Gastrocnemius medialis (tissue), 4 donors: ENCODE results near the gene AFF1. TPM values are rescaled to one million over a fixed set of nuclear protein-coding genes. Genes with fewer than 3 reads are reported as not detected.

Source experiments
- ATAC-seq, 2 donors: fragments of 150-250 bp; one replicate each; pipeline ENCODE4 v1.9.1; 2016
- DNase-seq, 2 donors: peaks; one replicate each; pipeline ENCODE4 v3.0.0-alpha.2; 2019
- H3K27ac ChIP-seq, 4 donors: fragments of 200-600 bp; sonication (generic); 1 replicate in 1 of 4; 2 replicates in 3 of 4; pipeline ENCODE4 v1.5.1; 2016 to 2018; ENCODE audit warnings: mild to moderate bottlenecking in 2 of 4, moderate library complexity in 1 of 4
- H3K27me3 ChIP-seq, 3 donors: fragments of 200-600 bp; sonication (generic) in 2 of 3; 1 replicate in 1 of 3; 2 replicates in 2 of 3; pipeline versions ENCODE4 v1.5.1 to v1.6.0; 2016 to 2019; ENCODE audit warnings: mild to moderate bottlenecking in 1 of 3, moderate library complexity in 1 of 3
- H3K36me3 ChIP-seq, 2 donors: fragments of 200-600 bp; sonication (generic) in 1 of 2; one replicate each; pipeline ENCODE4 v1.5.1; 2017 to 2018
- H3K4me1 ChIP-seq, 2 donors: fragments of 200-600 bp; sonication (generic) in 1 of 2; one replicate each; pipeline ENCODE4 v1.5.1; 2016 to 2017; ENCODE audit warnings: mild to moderate bottlenecking in 2 of 2
- H3K4me3 ChIP-seq, 4 donors: fragments of 200-600 bp; sonication (generic) in 3 of 4; 1 replicate in 1 of 4; 2 replicates in 3 of 4; pipeline ENCODE4 v1.5.1; 2016 to 2019; ENCODE audit warnings: mild to moderate bottlenecking in 2 of 4
- H3K9me3 ChIP-seq, 3 donors: fragments of 200-600 bp; sonication (generic) in 2 of 3; 1 replicate in 1 of 3; 2 replicates in 2 of 3; pipeline ENCODE4 v1.5.1; 2016 to 2019
- POLR2A ChIP-seq, 2 donors: fragments of 450-650 bp; IDR thresholded peaks; one replicate each; pipeline ENCODE4 v1.6.1; 2017; ENCODE audit warnings: antibody characterized with exemption in 2 of 2, mild to moderate bottlenecking in 2 of 2, moderate library complexity in 2 of 2
- in situ Hi-C, 4 donors: fragments of 200-750 bp; cut with MboI; loops; one replicate each; pipeline versions ENCODE4 v1.15.0 to v1.8.0; 2017; ENCODE audit warnings: low sequenced_read_pairs in 4 of 4
- intact Hi-C: fragments of 100-400 bp; cut with DNase I; formaldehyde crosslinking; loops from one replicate; pipeline ENCODE4 v1.15.1; 2023; ENCODE audit warnings: low total_unique reads
- total RNA-seq, 4 donors: library from RNA; depleted of rRNA; stranded (reverse); fragments of >200 nt; gene quantifications; one replicate each; pipeline versions ENCODE4 v1.1.0 to v1.2.3, GENCODE V29; 2016
- TF ChIP-seq, protein P1 (sequence below), 5 experiments: fragments of 450-650 bp in 3 of 5; fragments of 200-600 bp in 2 of 5; sonication (generic) in 2 of 5; IDR thresholded peaks in 4 of 5; conservative IDR thresholded peaks in 1 of 5; 1 replicate in 4 of 5; 2 replicates in 1 of 5; pipeline ENCODE4 v1.5.1; 2016 to 2019; ENCODE audit warnings: antibody characterized with exemption in 5 of 5, mild to moderate bottlenecking in 3 of 5, moderate library complexity in 3 of 5

The AFF1 gene
- total RNA-seq, 4 donors from 2014 or later: 142 to 265 (median 197) TPM

GRCh38 chr4:86940920-86941460 lies 6.2 kb downstream of the AFF1 start:
- TF ChIP-seq, protein P1, sequence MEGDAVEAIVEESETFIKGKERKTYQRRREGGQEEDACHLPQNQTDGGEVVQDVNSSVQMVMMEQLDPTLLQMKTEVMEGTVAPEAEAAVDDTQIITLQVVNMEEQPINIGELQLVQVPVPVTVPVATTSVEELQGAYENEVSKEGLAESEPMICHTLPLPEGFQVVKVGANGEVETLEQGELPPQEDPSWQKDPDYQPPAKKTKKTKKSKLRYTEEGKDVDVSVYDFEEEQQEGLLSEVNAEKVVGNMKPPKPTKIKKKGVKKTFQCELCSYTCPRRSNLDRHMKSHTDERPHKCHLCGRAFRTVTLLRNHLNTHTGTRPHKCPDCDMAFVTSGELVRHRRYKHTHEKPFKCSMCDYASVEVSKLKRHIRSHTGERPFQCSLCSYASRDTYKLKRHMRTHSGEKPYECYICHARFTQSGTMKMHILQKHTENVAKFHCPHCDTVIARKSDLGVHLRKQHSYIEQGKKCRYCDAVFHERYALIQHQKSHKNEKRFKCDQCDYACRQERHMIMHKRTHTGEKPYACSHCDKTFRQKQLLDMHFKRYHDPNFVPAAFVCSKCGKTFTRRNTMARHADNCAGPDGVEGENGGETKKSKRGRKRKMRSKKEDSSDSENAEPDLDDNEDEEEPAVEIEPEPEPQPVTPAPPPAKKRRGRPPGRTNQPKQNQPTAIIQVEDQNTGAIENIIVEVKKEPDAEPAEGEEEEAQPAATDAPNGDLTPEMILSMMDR (IDR thresholded peaks at IDR 0.05 in 4 of 5, conservative IDR thresholded peaks at IDR 0.05 in 1 of 5): no peak
- no peak for TF ChIP-seq POLR2A (IDR thresholded peaks at IDR 0.05)
- no peak for DNase-seq
- H3K36me3 ChIP-seq: no peaks in the 10 kb centered on the region
- H3K27ac ChIP-seq: peak overlapping the region in 1 of 4 donors; percentile 94
- ATAC-seq: no peak
- in situ Hi-C loops (loop anchor here in 1 of 4 donors (5.0 kb wide), 1 partner anchor 61 kb away; no protein-coding TSS in a partner anchor), intact Hi-C loops (no loop called here)
- no peak overlapping the region for H3K4me3 ChIP-seq
- H3K9me3 ChIP-seq: no peaks in the 10 kb centered on the region
- peaks cover 64% of the 10 kb centered on the region in 2 donors for H3K4me1 ChIP-seq
- no peaks in the 10 kb centered on the region for H3K27me3 ChIP-seq

- no peaks in the 10 kb centered on the region for H3K36me3 ChIP-seq
- no peak for DNase-seq
- H3K27me3 ChIP-seq: no peaks in the 10 kb centered on the region
- no peaks in the 10 kb centered on the region for H3K9me3 ChIP-seq
- ATAC-seq: no peak
- TF ChIP-seq, protein P1 (IDR thresholded peaks at IDR 0.05 in 4 of 5, conservative IDR thresholded peaks at IDR 0.05 in 1 of 5): no peak
- no peak for TF ChIP-seq POLR2A (IDR thresholded peaks at IDR 0.05)
- H3K27ac ChIP-seq: peak overlapping the region in 3 of 4 donors; percentile 30 to 55 (median 33)
- intact Hi-C loops: no loop called here
- peaks cover 59 to 69% of the 10 kb centered on the region in 2 donors for H3K4me1 ChIP-seq
- H3K4me3 ChIP-seq: no peak overlapping the region
- in situ Hi-C loops: loop anchor here in 1 of 4 donors (5.0 kb wide), 1 partner anchor 60 kb away; no protein-coding TSS in a partner anchor
Measured at GRCh38 chr4:86942185-86942666, 7.4 kb downstream of the AFF1 start.

GRCh38 chr4:86944964-86945781 lies 10.4 kb downstream of the AFF1 start:
- DNase-seq (no peak), ATAC-seq (no peak)
- in situ Hi-C loops: loop anchor here in 1 of 4 donors (5.0 kb wide), 1 partner anchor 57 kb away; no protein-coding TSS in a partner anchor
- Histone ChIP-seq H3K4me3 (no peak overlapping the region), H3K36me3 (peaks cover 0 to 13% of the 10 kb centered on the region in 2 donors), H3K9me3 (no peaks in the 10 kb centered on the region), H3K4me1 (peaks cover 35 to 63% of the 10 kb centered on the region in 2 donors), H3K27ac (peak overlapping the region in 1 of 4 donors; percentile 13), H3K27me3 (no peaks in the 10 kb centered on the region)
- no peak for TF ChIP-seq POLR2A (IDR thresholded peaks at IDR 0.05)
- TF ChIP-seq, protein P1 (IDR thresholded peaks at IDR 0.05 in 4 of 5, conservative IDR thresholded peaks at IDR 0.05 in 1 of 5): no peak
- intact Hi-C loops: no loop called here

GRCh38 chr4:86946868-86947500 lies 12.2 kb downstream of the AFF1 start:
- no peak for ATAC-seq
- H3K4me1 ChIP-seq: peaks cover 40 to 61% of the 10 kb centered on the region in 2 donors
- TF ChIP-seq POLR2A (IDR thresholded peaks at IDR 0.05): no peak
- TF ChIP-seq, protein P1 (IDR thresholded peaks at IDR 0.05 in 4 of 5, conservative IDR thresholded peaks at IDR 0.05 in 1 of 5): no peak
- intact Hi-C loops: no loop called here
- H3K9me3 ChIP-seq: no peaks in the 10 kb centered on the region
- DNase-seq: no peak
- no peak overlapping the region for H3K4me3 ChIP-seq
- H3K36me3 ChIP-seq: peaks cover 0 to 17% of the 10 kb centered on the region in 2 donors
- H3K27ac ChIP-seq: peak overlapping the region in 2 of 4 donors; percentile 24 to 25
- no peaks in the 10 kb centered on the region for H3K27me3 ChIP-seq
- in situ Hi-C loops: no loop called here
